Measurements from ENCODE around the gene SPINT3. TPM values are rescaled to one million over a fixed set of nuclear protein-coding genes. Genes with fewer than 3 reads are reported as not detected.

Gene SPINT3, protein sequence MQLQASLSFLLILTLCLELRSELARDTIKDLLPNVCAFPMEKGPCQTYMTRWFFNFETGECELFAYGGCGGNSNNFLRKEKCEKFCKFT
- not detected for total RNA-seq
- not detected for polyA plus RNA-seq (2013, experiment 1 of 2)
- polyA plus RNA-seq (2013, experiment 2 of 2): not detected
- 0 reads per million in 172 experiments for total RNA-seq

DNA sequence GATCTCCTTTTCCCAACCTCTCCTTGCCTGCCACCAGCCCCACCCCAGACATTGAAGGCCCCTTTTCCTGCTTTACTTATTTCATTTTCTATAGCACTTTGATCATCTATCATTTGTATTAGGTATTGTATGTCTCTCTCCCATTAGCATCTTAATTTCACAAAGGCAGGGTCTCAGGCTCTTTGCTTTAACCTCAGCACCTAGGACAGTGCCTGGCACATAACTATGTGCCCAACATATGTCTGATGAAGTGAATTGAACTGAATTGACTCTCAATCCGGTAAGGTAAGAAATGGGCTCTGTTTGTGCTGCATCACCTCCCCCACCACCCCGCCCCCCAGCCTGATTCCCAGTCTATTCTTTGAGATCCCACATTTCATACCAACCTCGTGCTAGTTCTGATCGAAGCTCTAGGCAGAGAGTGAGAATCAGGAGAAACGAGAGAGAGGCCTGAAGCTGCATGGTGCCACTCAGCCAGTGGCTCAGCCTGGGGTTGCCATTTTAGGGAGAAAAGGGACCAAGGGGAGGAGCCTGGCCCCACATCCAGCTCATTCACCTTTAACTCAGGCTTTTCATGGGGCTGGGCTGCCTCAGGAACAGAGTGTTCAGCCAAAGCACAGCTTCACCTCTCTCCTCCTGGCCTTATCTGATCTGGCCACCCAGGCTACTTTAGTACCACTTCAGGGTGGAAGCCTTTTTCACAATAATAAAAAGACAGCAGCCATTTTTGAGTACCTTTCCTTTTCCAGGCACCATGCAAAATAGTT, at the start of gene SPINT3:
TSS of gene SPINT3 (minus strand) at position 476 of the 767 bp plus-strand sequence. CDS start at position 462, 14 bp downstream.
- Mint-ChIP-seq H3K36me3 (ENCODE audit: low read depth) (no peaks in the 10 kb centered on the region), H3K27me3 (peaks cover 45% of the 10 kb centered on the region), H3K9me3 (no peaks in the 10 kb centered on the region), H3K4me3 (no peak within 1 kb of the TSS), H3K4me1 (ENCODE audit: low read depth) (no peaks in the 10 kb centered on the region), H3K27ac (no peak within 1 kb of the TSS)
- Histone ChIP-seq H3K4me3 (ENCODE audit: low read length) (no peak within 1 kb of the TSS), H3K27ac (ENCODE audit: low read depth in 1 of 2, low read length in 2 of 2) (no peak within 1 kb of the TSS), H3K9me3 (ENCODE audit: control insufficient read depth in 1 of 2, insufficient read depth in 1 of 2, low read length in 2 of 2) (no peaks in the 10 kb centered on the region), H3K4me1 (ENCODE audit: insufficient read depth, low read length) (no peaks in the 10 kb centered on the region), H3K27me3 (ENCODE audit: control insufficient read depth in 1 of 2, insufficient read depth in 2 of 2, low read length in 2 of 2) (peaks cover 0 to 5% of the 10 kb centered on the region in 2 experiments), H3K36me3 (ENCODE audit: insufficient read depth, low read length) (no peaks in the 10 kb centered on the region)
- DNase-seq (no peak), ATAC-seq (ENCODE audit: poor library complexity) (no peak)
- intact Hi-C loops (cut with DNase I, micrococcal nuclease): no loop called here
- CTCF ChIA-PET: no interaction called here
- POLR2A ChIA-PET: no interaction called here
- TF ChIP-seq, protein P1, sequence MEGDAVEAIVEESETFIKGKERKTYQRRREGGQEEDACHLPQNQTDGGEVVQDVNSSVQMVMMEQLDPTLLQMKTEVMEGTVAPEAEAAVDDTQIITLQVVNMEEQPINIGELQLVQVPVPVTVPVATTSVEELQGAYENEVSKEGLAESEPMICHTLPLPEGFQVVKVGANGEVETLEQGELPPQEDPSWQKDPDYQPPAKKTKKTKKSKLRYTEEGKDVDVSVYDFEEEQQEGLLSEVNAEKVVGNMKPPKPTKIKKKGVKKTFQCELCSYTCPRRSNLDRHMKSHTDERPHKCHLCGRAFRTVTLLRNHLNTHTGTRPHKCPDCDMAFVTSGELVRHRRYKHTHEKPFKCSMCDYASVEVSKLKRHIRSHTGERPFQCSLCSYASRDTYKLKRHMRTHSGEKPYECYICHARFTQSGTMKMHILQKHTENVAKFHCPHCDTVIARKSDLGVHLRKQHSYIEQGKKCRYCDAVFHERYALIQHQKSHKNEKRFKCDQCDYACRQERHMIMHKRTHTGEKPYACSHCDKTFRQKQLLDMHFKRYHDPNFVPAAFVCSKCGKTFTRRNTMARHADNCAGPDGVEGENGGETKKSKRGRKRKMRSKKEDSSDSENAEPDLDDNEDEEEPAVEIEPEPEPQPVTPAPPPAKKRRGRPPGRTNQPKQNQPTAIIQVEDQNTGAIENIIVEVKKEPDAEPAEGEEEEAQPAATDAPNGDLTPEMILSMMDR (IDR thresholded peaks at IDR 0.05): no peak

DNA sequence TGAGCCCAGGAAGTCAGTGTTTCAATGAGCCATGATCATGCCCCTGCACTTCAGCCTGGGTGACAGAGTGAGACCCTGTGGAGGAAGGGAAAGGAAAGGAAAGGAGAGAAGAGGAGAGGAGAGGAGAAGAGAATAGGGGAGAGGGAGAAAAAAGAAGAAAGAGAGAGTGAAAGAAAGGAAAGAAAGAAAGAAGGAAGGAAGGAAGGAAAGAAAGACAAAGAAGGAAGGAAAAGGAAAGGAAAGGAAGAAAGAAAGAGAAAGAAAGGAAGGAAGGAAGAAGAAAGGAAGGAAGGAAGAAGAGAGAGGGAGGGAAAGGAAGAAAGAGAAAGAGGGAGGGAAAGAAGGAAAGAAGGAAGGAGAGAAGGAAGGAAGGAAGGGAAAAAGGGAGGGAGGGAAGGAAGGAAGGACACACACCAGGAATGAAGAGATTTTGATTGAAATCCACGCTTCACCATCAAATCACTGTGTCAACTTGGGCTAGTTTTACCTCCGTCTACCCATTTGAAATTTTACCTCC, 49.4 kb upstream of the SPINT3 start:
- Histone ChIP-seq H3K4me1 (ENCODE audit: insufficient read depth, low read length) (no peaks in the 10 kb centered on the region), H3K4me3 (ENCODE audit: low read length) (no peak overlapping the region), H3K36me3 (ENCODE audit: insufficient read depth, low read length) (no peaks in the 10 kb centered on the region), H3K27ac (ENCODE audit: low read depth in 1 of 2, low read length in 2 of 2) (no peak overlapping the region), H3K27me3 (ENCODE audit: control insufficient read depth in 1 of 2, insufficient read depth in 2 of 2, low read length in 2 of 2) (peaks cover 0 to 12% of the 10 kb centered on the region in 2 experiments), H3K9me3 (ENCODE audit: control insufficient read depth in 1 of 2, insufficient read depth in 1 of 2, low read length in 2 of 2) (no peaks in the 10 kb centered on the region)
- intact Hi-C loops (cut with DNase I, micrococcal nuclease): loop anchor here in 1 of 2 experiments (5.0 kb wide), 1 partner anchor 843 kb away; no protein-coding TSS in a partner anchor
- no peaks in the 10 kb centered on the region for H3K9me3 Mint-ChIP-seq
- ChIA-PET POLR2A (no interaction called here), CTCF (no interaction called here)
- TF ChIP-seq, protein P1 (IDR thresholded peaks at IDR 0.05): no peak
- no peaks in the 10 kb centered on the region for H3K4me1 Mint-ChIP-seq (ENCODE audit: low read depth)
- H3K36me3 Mint-ChIP-seq (ENCODE audit: low read depth): no peaks in the 10 kb centered on the region
- DNase-seq: no peak
- H3K4me3 Mint-ChIP-seq: no peak overlapping the region
- peaks cover 42% of the 10 kb centered on the region for H3K27me3 Mint-ChIP-seq
- H3K27ac Mint-ChIP-seq: no peak overlapping the region
- no peak for ATAC-seq (ENCODE audit: poor library complexity)

- intact Hi-C loops (cut with DNase I, micrococcal nuclease): no loop called here
Observed at GRCh38 chr20:45555198-45555597, 39.8 kb upstream of the SPINT3 start.

More at GRCh38 chr20:45555198-45555597, 39.8 kb upstream of the SPINT3 start:
- H3K4me1 Mint-ChIP-seq (ENCODE audit: low read depth): no peaks in the 10 kb centered on the region
- ChIA-PET CTCF (no interaction called here), POLR2A (no interaction called here)
- no peak overlapping the region for H3K4me3 Mint-ChIP-seq
- no peaks in the 10 kb centered on the region for H3K36me3 Mint-ChIP-seq (ENCODE audit: low read depth)
- ATAC-seq (ENCODE audit: poor library complexity) (no peak), DNase-seq (no peak)
- TF ChIP-seq, protein P1 (IDR thresholded peaks at IDR 0.05): no peak
- H3K27ac Mint-ChIP-seq: no peak overlapping the region
- Histone ChIP-seq H3K4me3 (ENCODE audit: low read length) (no peak overlapping the region), H3K36me3 (ENCODE audit: insufficient read depth, low read length) (no peaks in the 10 kb centered on the region), H3K27ac (ENCODE audit: low read depth in 1 of 2, low read length in 2 of 2) (no peak overlapping the region), H3K27me3 (ENCODE audit: control insufficient read depth in 1 of 2, insufficient read depth in 2 of 2, low read length in 2 of 2) (peaks cover 8 to 15% of the 10 kb centered on the region in 2 experiments), H3K4me1 (ENCODE audit: insufficient read depth, low read length) (no peaks in the 10 kb centered on the region), H3K9me3 (ENCODE audit: control insufficient read depth in 1 of 2, insufficient read depth in 1 of 2, low read length in 2 of 2) (no peaks in the 10 kb centered on the region)
- peaks cover 46% of the 10 kb centered on the region for H3K27me3 Mint-ChIP-seq
- H3K9me3 Mint-ChIP-seq: peaks cover 3% of the 10 kb centered on the region

Measured in CD4-positive, alpha-beta T cell (primary cell).